ENCODE data around the gene SMAD6.

The SMAD6 gene

DNA sequence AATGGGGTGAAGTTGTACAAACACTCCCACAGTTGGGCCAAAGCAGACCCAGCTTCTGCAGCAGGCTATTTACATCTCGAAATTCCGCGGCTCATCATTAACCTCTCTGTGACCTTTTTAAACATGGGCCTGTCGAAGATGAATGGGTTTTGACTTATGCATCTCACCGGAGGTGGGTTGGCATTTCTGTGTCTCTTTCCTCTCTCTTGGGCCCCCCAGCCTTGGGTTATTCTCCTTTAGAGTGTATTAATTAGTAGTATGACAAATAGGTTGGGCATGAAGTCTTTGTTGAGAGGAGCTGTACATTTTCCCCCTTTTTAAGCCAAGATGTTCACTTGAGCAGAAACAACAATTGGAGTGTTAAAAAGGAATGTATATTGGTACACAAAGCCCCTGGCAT is 9.8 kb downstream of the SMAD6 start:
- H3K4me1 ChIP-seq = peaks cover 15% of the 10 kb centered on the region
- H3K4me3 ChIP-seq (ENCODE audit: low read depth, low read length) = no peak overlapping the region
- DNase-seq = no peak
- H3K27me3 ChIP-seq = no peaks in the 10 kb centered on the region
- H3K36me3 ChIP-seq = peaks cover 80% of the 10 kb centered on the region
- H3K9me3 ChIP-seq = no peaks in the 10 kb centered on the region
- TF ChIP-seq, protein P1, sequence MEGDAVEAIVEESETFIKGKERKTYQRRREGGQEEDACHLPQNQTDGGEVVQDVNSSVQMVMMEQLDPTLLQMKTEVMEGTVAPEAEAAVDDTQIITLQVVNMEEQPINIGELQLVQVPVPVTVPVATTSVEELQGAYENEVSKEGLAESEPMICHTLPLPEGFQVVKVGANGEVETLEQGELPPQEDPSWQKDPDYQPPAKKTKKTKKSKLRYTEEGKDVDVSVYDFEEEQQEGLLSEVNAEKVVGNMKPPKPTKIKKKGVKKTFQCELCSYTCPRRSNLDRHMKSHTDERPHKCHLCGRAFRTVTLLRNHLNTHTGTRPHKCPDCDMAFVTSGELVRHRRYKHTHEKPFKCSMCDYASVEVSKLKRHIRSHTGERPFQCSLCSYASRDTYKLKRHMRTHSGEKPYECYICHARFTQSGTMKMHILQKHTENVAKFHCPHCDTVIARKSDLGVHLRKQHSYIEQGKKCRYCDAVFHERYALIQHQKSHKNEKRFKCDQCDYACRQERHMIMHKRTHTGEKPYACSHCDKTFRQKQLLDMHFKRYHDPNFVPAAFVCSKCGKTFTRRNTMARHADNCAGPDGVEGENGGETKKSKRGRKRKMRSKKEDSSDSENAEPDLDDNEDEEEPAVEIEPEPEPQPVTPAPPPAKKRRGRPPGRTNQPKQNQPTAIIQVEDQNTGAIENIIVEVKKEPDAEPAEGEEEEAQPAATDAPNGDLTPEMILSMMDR (IDR thresholded peaks at IDR 0.05; ENCODE audit: low read depth, low read length) = no peak

DNA sequence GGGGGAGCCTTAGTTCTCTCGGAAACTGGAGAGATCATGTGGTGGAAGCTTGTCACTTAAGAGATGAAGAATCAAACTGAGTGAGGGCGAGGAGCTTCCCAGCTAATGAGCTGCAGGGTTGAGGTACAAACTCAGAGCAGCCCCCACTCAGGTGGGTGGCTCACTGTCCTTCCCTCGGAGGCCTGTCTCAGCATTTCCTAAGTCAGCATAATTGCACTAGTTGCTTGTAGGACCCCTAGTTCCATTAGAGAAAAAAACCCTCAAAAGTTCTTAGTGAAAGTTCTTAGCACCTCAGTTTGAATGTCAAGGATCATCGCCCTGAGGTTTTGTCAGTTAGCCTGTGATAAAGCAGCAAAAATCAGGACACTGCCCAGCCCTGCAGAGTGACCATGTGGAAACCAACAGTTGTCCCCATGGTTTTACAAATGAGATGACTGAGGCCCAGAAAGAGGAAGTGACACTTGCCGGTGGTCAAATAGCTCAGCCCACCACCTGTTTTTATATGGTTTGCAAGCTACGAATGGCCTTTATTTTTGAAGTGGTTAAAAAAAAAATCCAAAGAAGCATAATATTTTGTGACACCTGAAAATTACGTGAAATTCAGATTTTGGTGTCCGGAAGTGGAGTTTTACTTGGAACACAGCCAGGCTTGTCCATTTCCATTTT is 11.9 kb downstream of the SMAD6 start:
- H3K27me3 ChIP-seq = no peaks in the 10 kb centered on the region
- peaks cover 6% of the 10 kb centered on the region for H3K4me1 ChIP-seq
- DNase-seq = no peak
- no peaks in the 10 kb centered on the region for H3K9me3 ChIP-seq
- H3K4me3 ChIP-seq (ENCODE audit: low read depth, low read length) = no peak overlapping the region
- H3K36me3 ChIP-seq = peaks cover 88% of the 10 kb centered on the region
- TF ChIP-seq, protein P1 (IDR thresholded peaks at IDR 0.05; ENCODE audit: low read depth, low read length) = no peak

DNA sequence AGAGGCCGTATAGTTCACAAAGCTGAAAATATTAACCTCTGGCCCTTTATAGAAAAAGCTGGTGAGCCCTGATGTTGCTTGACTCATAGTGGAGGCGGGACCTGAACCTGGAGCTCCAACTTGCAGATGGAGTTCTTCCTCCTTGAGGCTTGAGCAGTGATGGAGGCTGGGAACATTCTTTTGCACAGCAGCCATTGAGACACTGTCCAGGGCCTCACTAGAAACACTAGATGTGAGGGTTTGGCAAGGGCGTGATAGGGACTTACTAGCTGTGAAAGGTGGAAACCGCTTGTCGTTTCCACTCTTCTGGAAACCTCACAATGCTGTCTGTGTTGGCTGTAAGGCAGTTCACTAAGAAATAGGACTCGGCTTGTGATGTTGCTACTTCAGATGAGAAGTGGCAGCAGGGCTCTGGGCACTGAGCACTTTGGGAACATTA is 12.5 kb downstream of the SMAD6 start:
- TF ChIP-seq, protein P1 (IDR thresholded peaks at IDR 0.05; ENCODE audit: low read depth, low read length) = no peak
- no peaks in the 10 kb centered on the region for H3K9me3 ChIP-seq
- H3K36me3 ChIP-seq = peaks cover 88% of the 10 kb centered on the region
- no peak for DNase-seq
- peaks cover 6% of the 10 kb centered on the region for H3K4me1 ChIP-seq
- H3K4me3 ChIP-seq (ENCODE audit: low read depth, low read length) = no peak overlapping the region
- H3K27me3 ChIP-seq = no peaks in the 10 kb centered on the region

DNA sequence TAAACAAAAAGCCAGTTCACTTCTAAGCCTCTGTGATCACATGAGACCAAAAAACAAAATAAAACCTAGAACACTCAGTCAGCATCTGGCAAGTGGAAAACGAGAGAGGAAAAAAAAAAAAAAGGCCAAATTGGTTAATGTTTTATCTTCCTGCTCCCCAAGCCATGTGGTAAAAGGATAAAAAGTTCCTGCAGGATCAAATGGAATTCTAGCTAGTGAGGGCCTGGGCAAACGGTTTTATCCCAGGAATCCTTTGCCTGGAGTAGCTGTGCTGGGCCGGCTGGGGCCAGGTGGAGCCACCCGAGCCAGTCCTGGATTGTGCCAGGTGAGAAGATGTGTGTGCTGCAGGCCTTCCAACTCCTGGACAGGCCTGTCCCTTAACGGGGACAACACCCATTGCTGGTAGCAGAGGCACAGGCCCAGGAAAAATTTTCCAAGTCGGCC is 13.2 kb downstream of the SMAD6 start:
- peaks cover 6% of the 10 kb centered on the region for H3K4me1 ChIP-seq
- TF ChIP-seq, protein P1 (IDR thresholded peaks at IDR 0.05; ENCODE audit: low read depth, low read length) = no peak
- no peak for DNase-seq
- H3K27me3 ChIP-seq = no peaks in the 10 kb centered on the region
- H3K36me3 ChIP-seq = peaks cover 88% of the 10 kb centered on the region
- H3K4me3 ChIP-seq (ENCODE audit: low read depth, low read length) = no peak overlapping the region
- no peaks in the 10 kb centered on the region for H3K9me3 ChIP-seq

DNA sequence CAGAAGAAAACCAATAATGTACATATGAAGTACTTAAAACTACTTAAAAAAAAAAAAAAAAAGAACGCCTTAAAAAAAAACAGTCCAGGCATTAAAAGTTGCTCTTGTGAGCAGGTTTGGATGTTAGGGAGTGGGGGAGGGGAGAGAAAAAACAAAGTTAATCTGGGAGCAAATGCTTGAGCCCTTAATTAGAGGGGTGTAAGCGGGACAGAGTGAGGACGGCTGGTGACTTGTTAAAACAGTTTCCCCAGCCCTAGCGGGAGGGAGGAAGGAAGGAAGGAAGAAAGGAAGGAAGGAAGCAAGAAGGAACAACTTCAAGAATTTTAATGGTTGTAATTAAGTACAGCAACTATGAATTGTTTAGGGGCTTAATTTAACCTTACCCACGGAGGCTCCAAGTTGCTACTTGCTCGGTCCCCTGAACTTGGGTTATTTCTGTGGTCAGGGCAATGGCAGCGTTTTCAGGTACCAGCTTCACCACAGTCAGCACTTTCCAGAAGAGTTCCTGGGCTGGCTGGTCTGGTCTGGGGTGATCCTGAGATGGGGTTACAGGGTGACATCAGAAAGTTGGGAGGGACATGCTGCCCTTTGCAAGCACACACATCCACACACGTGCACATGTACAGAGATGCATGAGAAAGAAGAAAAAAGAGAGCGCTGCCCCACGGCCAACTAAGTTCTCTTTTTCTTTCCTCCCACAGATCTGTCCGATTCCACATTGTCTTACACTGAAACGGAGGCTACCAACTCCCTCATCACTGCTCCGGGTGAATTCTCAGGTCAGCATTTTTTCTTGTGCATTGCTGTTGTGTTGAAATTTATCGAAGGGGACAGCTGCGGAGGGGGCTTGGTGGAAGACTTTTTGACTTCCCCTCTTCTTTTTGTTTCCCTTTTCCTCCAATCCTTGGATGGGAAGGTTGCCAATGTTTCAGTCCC is 14.0 kb downstream of the SMAD6 start:
- no peak overlapping the region for H3K4me3 ChIP-seq (ENCODE audit: low read depth, low read length)
- peaks cover 91% of the 10 kb centered on the region for H3K36me3 ChIP-seq
- H3K27me3 ChIP-seq = no peaks in the 10 kb centered on the region
- peaks cover 6% of the 10 kb centered on the region for H3K4me1 ChIP-seq
- TF ChIP-seq, protein P1 (IDR thresholded peaks at IDR 0.05; ENCODE audit: low read depth, low read length) = no peak
- no peak for DNase-seq
- no peaks in the 10 kb centered on the region for H3K9me3 ChIP-seq

DNA sequence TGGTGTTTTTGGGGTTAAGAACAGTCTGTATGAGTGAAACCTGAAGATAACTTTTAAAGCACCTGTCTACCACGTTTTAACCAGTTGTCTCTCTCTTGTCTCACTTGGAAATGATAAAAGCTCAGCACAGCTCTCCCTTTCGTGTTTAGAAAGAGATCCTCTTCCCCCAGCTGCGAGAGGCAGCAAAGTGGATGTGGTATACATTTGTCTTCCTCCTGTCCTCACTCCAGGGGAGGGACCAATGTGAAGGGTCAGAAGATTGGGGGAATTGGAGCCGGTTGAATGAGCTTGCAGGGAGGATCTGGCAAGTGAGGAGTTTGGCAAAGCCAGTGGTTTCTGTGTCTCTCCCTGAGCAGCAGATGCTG is 14.6 kb downstream of the SMAD6 start:
- Histone ChIP-seq H3K27me3 (no peaks in the 10 kb centered on the region), H3K9me3 (no peaks in the 10 kb centered on the region), H3K4me1 (peaks cover 6% of the 10 kb centered on the region), H3K4me3 (ENCODE audit: low read depth, low read length) (no peak overlapping the region), H3K36me3 (peaks cover 91% of the 10 kb centered on the region)
- no peak for DNase-seq
- TF ChIP-seq, protein P1 (IDR thresholded peaks at IDR 0.05; ENCODE audit: low read depth, low read length) = no peak

Data from BE2C (cell line).